GM21717 (cell line): ENCODE results near the gene RSPH1.
A peak's percentile ranks its signal among the peaks of the same experiment; 100 is the strongest.

Experiments
- ATAC-seq: cut with Tn5 transposase; IDR thresholded peaks from one replicate; pipeline ENCODE4 v1.9.1; 2021; ENCODE audit warnings: mild to moderate bottlenecking, moderate library complexity; ENCODE audit not compliant: unreplicated experiment

The RSPH1 gene

GRCh38 chr21:42468491-42469131 is 27.4 kb downstream of the RSPH1 start:
- no peak for ATAC-seq

GRCh38 chr21:42467140-42467983 is 28.7 kb downstream of the RSPH1 start:
- no peak for ATAC-seq

DNA sequence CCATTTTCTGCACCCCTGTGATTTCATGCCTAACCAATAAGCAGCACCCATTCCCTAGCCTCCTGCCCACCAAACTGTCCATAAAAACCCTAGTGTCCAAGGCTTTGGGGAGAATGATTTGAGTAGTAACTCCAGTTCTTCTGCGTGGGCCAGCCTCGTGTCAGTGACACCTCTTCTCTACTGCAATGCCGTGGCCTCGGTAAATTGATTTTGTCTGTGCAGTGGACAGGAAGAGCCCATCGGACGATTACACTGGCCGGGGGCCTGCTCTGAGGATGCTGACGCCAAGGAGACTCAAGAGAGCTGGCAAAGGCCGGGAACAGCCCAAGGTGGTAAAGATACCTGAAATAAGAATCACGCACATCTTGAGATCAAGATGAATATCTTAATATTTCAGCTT is 29.3 kb downstream of the RSPH1 start:
- no peak for ATAC-seq

- peak; percentile 33 for ATAC-seq
These were observed 30.3 kb downstream of the RSPH1 start for GRCh38 chr21:42465803-42466127.

DNA sequence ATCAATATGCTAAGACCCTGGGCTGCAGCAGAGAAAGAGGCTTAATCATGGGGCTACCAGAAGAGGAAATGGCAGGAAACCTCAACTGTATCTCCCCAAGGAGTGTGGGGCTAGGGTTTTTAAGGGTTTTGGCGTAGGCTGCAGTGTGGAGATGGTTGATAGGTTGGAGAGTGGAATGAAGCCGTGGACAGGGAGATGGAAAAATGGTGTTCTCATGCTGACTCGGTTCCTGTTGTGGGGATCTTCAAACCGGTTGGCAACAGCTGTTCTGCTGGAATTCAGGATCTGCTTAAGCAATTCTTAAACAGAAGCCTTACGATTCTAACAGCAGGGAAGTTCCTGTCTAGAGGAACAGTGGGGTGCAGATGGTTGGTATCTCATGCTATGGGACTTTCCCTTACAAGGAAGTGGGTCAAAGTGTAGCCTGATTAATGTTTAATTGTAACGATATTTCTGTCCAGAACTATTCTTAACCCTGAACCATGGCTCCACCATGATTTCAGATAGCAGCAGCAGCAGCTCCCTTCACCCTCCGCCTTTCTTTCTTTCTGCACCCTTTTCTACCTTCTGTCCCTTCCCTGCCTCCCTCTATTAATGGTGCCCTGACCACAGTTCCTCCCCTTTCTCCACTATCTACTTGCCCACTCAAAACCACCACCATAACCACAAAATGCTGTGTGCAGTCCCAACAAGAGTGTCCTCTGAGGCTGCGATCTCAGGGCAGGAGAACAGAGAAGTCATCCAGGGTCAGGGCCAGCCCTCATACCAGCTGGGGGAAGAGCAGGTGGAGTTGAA is 30.8 kb downstream of the RSPH1 start:
- ATAC-seq, result peak; percentile 31

GRCh38 chr21:42463861-42464515 is 32.0 kb downstream of the RSPH1 start:
- ATAC-seq, result no peak

GRCh38 chr21:42461881-42462877 is 33.8 kb downstream of the RSPH1 start:
- ATAC-seq, result no peak

GRCh38 chr21:42461185-42461520 is 34.9 kb downstream of the RSPH1 start:
- no peak for ATAC-seq

- ATAC-seq, result peak; percentile 54
These were observed 35.4 kb downstream of the RSPH1 start for GRCh38 chr21:42460391-42461184.

DNA sequence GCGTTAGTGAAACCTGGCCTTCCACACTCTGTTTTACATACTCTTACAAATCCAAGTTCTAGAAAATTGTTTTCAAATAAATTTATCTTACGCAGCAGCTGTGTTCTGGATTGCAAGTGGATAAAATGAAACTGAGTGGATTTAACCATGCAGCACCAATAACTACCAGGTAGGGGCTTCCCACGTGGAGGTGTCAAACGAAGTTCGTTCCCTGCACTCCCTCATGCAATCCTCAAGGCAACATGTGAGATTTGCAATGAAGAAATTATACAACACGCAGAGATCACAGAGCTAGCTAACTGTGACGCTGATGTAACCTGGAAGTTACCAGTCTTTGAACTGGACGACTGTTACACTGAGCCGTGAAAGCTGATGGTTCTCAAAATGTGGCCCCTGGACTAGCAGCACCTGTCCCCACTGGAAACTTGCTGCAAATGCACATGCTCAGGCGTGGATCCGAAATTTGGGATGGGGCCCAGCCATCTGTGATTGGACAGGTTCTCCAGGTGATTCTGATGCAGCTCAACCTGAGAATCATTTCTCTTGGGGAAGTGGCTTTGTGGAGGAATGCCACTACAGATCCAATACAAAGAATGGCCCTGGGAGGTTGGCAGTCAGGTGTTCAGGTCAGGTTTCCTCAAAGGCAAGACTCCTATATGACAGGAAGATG is 36.3 kb downstream of the RSPH1 start:
- ATAC-seq, result no peak

GRCh38 chr21:42459082-42459460 is 37.0 kb downstream of the RSPH1 start:
- no peak for ATAC-seq

DNA sequence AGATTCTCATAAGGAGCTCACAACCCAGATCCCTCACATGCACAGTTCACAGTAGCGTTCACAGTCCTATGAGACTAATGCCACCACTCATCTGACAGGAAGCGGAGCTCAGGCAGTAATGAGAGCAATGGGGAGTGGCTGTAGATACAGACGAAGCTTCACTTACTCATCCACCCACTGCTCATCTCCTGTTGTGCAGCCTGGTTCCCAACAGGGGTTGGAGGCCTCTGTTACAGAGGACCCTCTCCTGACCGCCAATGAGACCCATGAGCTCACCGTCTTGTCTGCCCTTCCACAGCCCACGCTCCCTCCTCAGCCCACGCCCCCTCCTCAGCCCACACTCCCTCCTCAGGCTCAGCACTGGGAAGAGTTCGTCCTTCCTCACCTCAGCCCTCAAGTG is 39.6 kb downstream of the RSPH1 start:
- ATAC-seq, result no peak

- no peak for ATAC-seq
These were observed 40.1 kb downstream of the RSPH1 start for GRCh38 chr21:42455754-42456440.

- no peak for ATAC-seq
These were observed 40.8 kb downstream of the RSPH1 start for GRCh38 chr21:42455196-42455595.

- ATAC-seq, result no peak
These were observed 41.2 kb downstream of the RSPH1 start for GRCh38 chr21:42454786-42455185.

- no peak for ATAC-seq
These were observed 41.9 kb downstream of the RSPH1 start for GRCh38 chr21:42453986-42454570.

DNA sequence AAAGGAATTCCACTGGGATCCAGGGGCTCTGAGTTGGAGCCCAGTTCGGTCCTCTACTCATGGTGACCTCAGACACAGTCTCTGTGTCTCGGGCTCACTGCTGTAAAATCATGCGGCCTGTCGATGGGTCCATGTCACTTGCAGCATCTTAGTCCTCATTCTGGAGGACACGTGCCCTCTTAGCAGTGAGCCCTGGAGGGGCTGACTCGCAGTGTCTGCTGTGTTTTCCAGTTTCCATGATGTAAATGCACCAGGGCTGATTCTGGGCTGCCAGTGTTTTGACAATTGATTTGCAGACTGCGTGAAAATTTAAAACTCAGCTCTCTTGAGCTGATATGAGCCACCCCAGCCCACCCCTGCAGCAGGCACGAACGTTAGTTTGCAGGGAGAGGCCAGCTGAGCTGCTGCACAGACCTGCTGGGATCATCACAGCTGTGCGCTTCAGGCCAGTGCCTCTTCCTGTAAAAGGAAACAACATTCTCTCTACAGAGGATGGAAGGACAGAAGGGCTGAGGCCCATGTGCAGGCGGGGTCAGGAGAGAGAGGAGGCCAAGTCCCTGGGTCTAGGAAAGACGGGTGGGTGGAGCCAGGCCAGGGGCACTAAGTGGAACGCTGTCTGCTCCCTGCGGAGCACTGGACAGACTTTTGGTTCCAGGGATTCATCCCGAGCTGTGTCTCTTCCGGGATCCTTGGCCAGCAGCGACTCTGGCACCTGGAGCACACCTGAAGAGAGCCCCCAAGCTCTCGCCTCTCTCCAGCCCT is 42.6 kb downstream of the RSPH1 start:
- no peak for ATAC-seq
